B cell (primary cell): ENCODE measurements around the gene CCDC85A. TPM values are rescaled to one million over a fixed set of nuclear protein-coding genes. Genes with fewer than 3 reads are reported as not detected.

Source experiments
- ATAC-seq: fragments of 200-7000 bp; cut with Tn5 transposase; one replicate; pipeline ENCODE4 v1.10.0; 2021; ENCODE audit warnings: low read depth, mild to moderate bottlenecking, moderate number of reproducible peaks, moderate library complexity
- CTCF ChIA-PET: fragments of 350-600 bp; sonication (Branson Sonifier 250); formaldehyde crosslinking; loops from one replicate; lab custom pipeline; 2021; ENCODE audit warnings: antibody characterized with exemption, inconsistent platforms; lab: Charles Lee
- POLR2A ChIA-PET: fragments of 350-600 bp; sonication (Branson Sonifier 250); formaldehyde crosslinking; loops from one replicate; lab custom pipeline; 2021; ENCODE audit warnings: antibody characterized with exemption; lab: Charles Lee
- DNase-seq: peaks from one replicate; pipeline ENCODE4 v3.0.0; 2013
- H2AFZ ChIP-seq: 2 replicates; pipeline ENCODE4 v1.6.1; 2012; ENCODE audit warnings: mild to moderate bottlenecking, low read depth, low read length; ENCODE audit not compliant: insufficient read depth, poor library complexity, severe bottlenecking
- H3K27ac ChIP-seq, 2 donors: 1 replicate in 1 of 2; 2 replicates in 1 of 2; pipeline ENCODE4 v1.5.1; 2012 to 2013; ENCODE audit warnings: low read length in 2 of 2, mild to moderate bottlenecking in 2 of 2, moderate library complexity in 1 of 2
- H3K27me3 ChIP-seq, 4 experiments: fragments of 200-600 bp in 1 of 4; sonication (generic) in 1 of 4; replicated peaks in 1 of 4; 1 replicate in 2 of 4; 2 replicates in 2 of 4; pipeline versions ENCODE4 v1.6.1 to v1.7.0; 2013 to 2016; ENCODE audit warnings: low read length in 3 of 4, mild to moderate bottlenecking in 2 of 4, mixed read lengths in 1 of 4, moderate library complexity in 1 of 4; ENCODE audit not compliant: insufficient read depth in 4 of 4, control insufficient read depth in 3 of 4; ENCODE audit errors: control extremely low read depth in 1 of 4
- H3K36me3 ChIP-seq, 2 experiments: replicated peaks in 1 of 2; 1 replicate in 1 of 2; 2 replicates in 1 of 2; pipeline versions ENCODE4 v1.6.1 to v1.7.1; 2013; ENCODE audit warnings: low read length in 1 of 2; ENCODE audit not compliant: insufficient read depth in 2 of 2, control insufficient read depth in 1 of 2; ENCODE audit errors: control extremely low read depth in 1 of 2, extremely low read depth in 1 of 2
- H3K4me1 ChIP-seq, 2 donors: fragments of 200-600 bp in 1 of 2; sonication (generic) in 1 of 2; 1 replicate in 1 of 2; 2 replicates in 1 of 2; pipeline versions ENCODE4 v1.5.1 to v1.6.1; 2013 to 2017; ENCODE audit warnings: low read length in 2 of 2; ENCODE audit not compliant: control insufficient read depth in 2 of 2, insufficient read depth in 2 of 2
- H3K4me2 ChIP-seq: replicated peaks from 2 replicates; pipeline ENCODE3; 2012; ENCODE audit warnings: mild to moderate bottlenecking, low read depth, low read length; ENCODE audit not compliant: poor library complexity, severe bottlenecking
- H3K4me3 ChIP-seq, 5 experiments: fragments of 200-600 bp in 1 of 5; sonication (generic) in 1 of 5; 1 replicate in 3 of 5; 2 replicates in 2 of 5; pipeline versions ENCODE4 v1.5.1 to v1.7.0; 2011 to 2016; ENCODE audit warnings: low read length in 4 of 5, mild to moderate bottlenecking in 4 of 5, low read depth in 2 of 5, control low read depth in 1 of 5, moderate library complexity in 1 of 5; ENCODE audit not compliant: insufficient read depth in 1 of 5; ENCODE audit errors: control extremely low read depth in 1 of 5, extremely low read depth in 1 of 5
- H3K79me2 ChIP-seq: fragments of 200-600 bp; sonication (generic); one replicate; pipeline ENCODE4 v1.6.0; 2016; ENCODE audit warnings: low read length; ENCODE audit not compliant: control insufficient read depth, insufficient read depth
- H3K9ac ChIP-seq: fragments of 200-600 bp; sonication (generic); 2 replicates; pipeline ENCODE4 v1.6.1; 2017; ENCODE audit warnings: mild to moderate bottlenecking, low read length, moderate library complexity
- H3K9me3 ChIP-seq, 3 donors: one replicate each; pipeline versions ENCODE4 v1.6.1 to v1.7.1; 2013; ENCODE audit warnings: low read length in 2 of 3; ENCODE audit not compliant: control insufficient read depth in 2 of 3, insufficient read depth in 1 of 3; ENCODE audit errors: control extremely low read depth in 1 of 3
- H4K20me1 ChIP-seq: 2 replicates; pipeline ENCODE4 v1.6.0; 2012; ENCODE audit warnings: mild to moderate bottlenecking, low read length; ENCODE audit not compliant: insufficient read depth, control insufficient read depth, poor library complexity, severe bottlenecking
- H3K27ac Mint-ChIP-seq: one replicate; pipeline ENCODE4 v1.8.0; 2021; ENCODE audit warnings: mixed read lengths
- H3K27me3 Mint-ChIP-seq: one replicate; pipeline ENCODE4 v1.8.0; 2021; ENCODE audit warnings: mixed read lengths
- H3K4me1 Mint-ChIP-seq: one replicate; pipeline ENCODE4 v1.8.0; 2021; ENCODE audit warnings: mixed read lengths
- H3K4me3 Mint-ChIP-seq: one replicate; pipeline ENCODE4 v1.8.0; 2021; ENCODE audit warnings: mixed read lengths
- H3K9me3 Mint-ChIP-seq: one replicate; pipeline ENCODE4 v1.8.0; 2022; ENCODE audit warnings: mixed read lengths; ENCODE audit not compliant: insufficient read depth
- CTCF ChIP-seq: fragments of 200-600 bp; IDR thresholded peaks from one replicate; pipeline ENCODE4 v1.8.0; 2022; ENCODE audit warnings: antibody characterized with exemption, mild to moderate bottlenecking
- EZH2 ChIP-seq: IDR thresholded peaks from 2 replicates; pipeline ENCODE4 v1.6.1; 2012; ENCODE audit warnings: borderline replicate concordance, low read depth, mild to moderate bottlenecking, moderate library complexity, low read length; ENCODE audit not compliant: insufficient read depth, poor library complexity, severe bottlenecking
- WGBS: methylation state at CpG from one replicate; pipeline ENCODE4 v1.1.5; 2013; ENCODE audit warnings: missing lambda C conversion rate; ENCODE audit not compliant: insufficient coverage; 5-methylcytosine and 5-hydroxymethylcytosine counted together
- intact Hi-C: fragments of 100-400 bp; cut with micrococcal nuclease; formaldehyde crosslinking; loops from one replicate; pipeline ENCODE4 v1.10.0; 2022
- polyA plus RNA-seq: library from polyadenylated mRNA; depleted of rRNA; stranded (reverse); fragments of >200 nt; gene quantifications from 2 replicates; pipeline ENCODE4 v1.2.3, GENCODE V29; 2012
- total RNA-seq, 2 donors: library from RNA; stranded (reverse); fragments of 120-200 nt in 1 of 2; gene quantifications; 1 replicate in 1 of 2; 2 replicates in 1 of 2; pipeline versions ENCODE4 v1.2.3 to v1.2.4, GENCODE V29; 2013 to 2022

The CCDC85A gene
- total and polyA plus RNA-seq, 2 donors (not counting 1 experiment from before 2014, with no cell fraction given) = 0.15 TPM; not detected in 1

- intact Hi-C loops = no loop called here
- no peak for ATAC-seq
- peaks cover 6% of the 10 kb centered on the region for H3K9me3 Mint-ChIP-seq
Measured at GRCh38 chr2:56239437-56239836, 55.6 kb downstream of the CCDC85A start.

GRCh38 chr2:56240210-56240609 is 56.4 kb downstream of the CCDC85A start:
- no peaks in the 10 kb centered on the region for H3K9me3 ChIP-seq
- H3K4me1 ChIP-seq = no peaks in the 10 kb centered on the region
- Mint-ChIP-seq H3K27me3 (no peaks in the 10 kb centered on the region), H3K4me1 (no peaks in the 10 kb centered on the region), H3K9me3 (peaks cover 6% of the 10 kb centered on the region), H3K27ac (no peak overlapping the region), H3K4me3 (no peak overlapping the region)
- H3K4me2 ChIP-seq = no peak overlapping the region
- POLR2A ChIA-PET = no interaction called here
- no peaks in the 10 kb centered on the region for H3K27me3 ChIP-seq
- H3K36me3 ChIP-seq = no peaks in the 10 kb centered on the region
- CTCF ChIA-PET = no interaction called here
- no peak for DNase-seq
- no peaks in the 10 kb centered on the region for H3K79me2 ChIP-seq
- no CpG with 5 or more reads among the region's 5 CpGs for WGBS
- H3K27ac ChIP-seq = no peak overlapping the region
- no peaks in the 10 kb centered on the region for H4K20me1 ChIP-seq
- intact Hi-C loops = no loop called here
- no peak overlapping the region for H3K9ac ChIP-seq
- ATAC-seq = no peak
- H3K4me3 ChIP-seq = no peak overlapping the region
- H2AFZ ChIP-seq = no peak overlapping the region
- no peak for TF ChIP-seq EZH2
- TF ChIP-seq CTCF = no peak

More at GRCh38 chr2:56239437-56239836, 55.6 kb downstream of the CCDC85A start:
- H3K4me3 Mint-ChIP-seq = no peak overlapping the region
- Histone ChIP-seq H3K27me3 (no peaks in the 10 kb centered on the region), H3K9me3 (no peaks in the 10 kb centered on the region), H3K4me1 (no peaks in the 10 kb centered on the region), H3K36me3 (no peaks in the 10 kb centered on the region), H3K4me2 (no peak overlapping the region), H3K4me3 (no peak overlapping the region), H3K79me2 (no peaks in the 10 kb centered on the region), H3K9ac (no peak overlapping the region), H2AFZ (no peak overlapping the region), H4K20me1 (no peaks in the 10 kb centered on the region), H3K27ac (no peak overlapping the region)
- 75% methylated on average over 1 of the region's 1 CpG for WGBS
- no peak overlapping the region for H3K27ac Mint-ChIP-seq
- POLR2A ChIA-PET = no interaction called here
- no peaks in the 10 kb centered on the region for H3K4me1 Mint-ChIP-seq
- CTCF ChIA-PET = no interaction called here
- no peak for DNase-seq
- TF ChIP-seq EZH2 = no peak
- TF ChIP-seq CTCF = no peak
- H3K27me3 Mint-ChIP-seq = no peaks in the 10 kb centered on the region
